Lung (tissue), 12 donors: ENCODE measurements around the gene DPY19L1. TPM values are rescaled to one million over a fixed set of nuclear protein-coding genes. Genes with fewer than 3 reads are reported as not detected.
"Not testable (repeated sequence)": the region's sequence is repeated elsewhere in the genome, so short reads cannot be mapped to it uniquely, and the experiment has no call there.

ENCODE experiments used
- ATAC-seq: fragments of 200-7000 bp; cut with Tn5 transposase; one replicate; pipeline ENCODE4 v1.9.1; 2020; ENCODE audit warnings: moderate number of reproducible peaks; ENCODE audit not compliant: insufficient read depth, low FRiP score
- DNase-seq, 3 donors: peaks; one replicate each; pipeline ENCODE4 v3.0.0-alpha.2; 2013 to 2017
- H3K27ac ChIP-seq, 2 donors: one replicate each; pipeline ENCODE4 v1.5.1; 2013; ENCODE audit warnings: mild to moderate bottlenecking in 2 of 2, moderate library complexity in 2 of 2, control low read depth in 1 of 2, inconsistent platforms in 1 of 2, low read depth in 1 of 2, low read length in 1 of 2
- H3K27me3 ChIP-seq, 3 donors: one replicate each; pipeline ENCODE4 v1.5.1; 2013; ENCODE audit warnings: low read length in 2 of 3; ENCODE audit not compliant: control insufficient read depth in 3 of 3, insufficient read depth in 3 of 3
- H3K36me3 ChIP-seq, 4 donors: one replicate each; pipeline ENCODE4 v1.5.1; 2013; ENCODE audit warnings: low read length in 4 of 4, mild to moderate bottlenecking in 1 of 4, moderate library complexity in 1 of 4; ENCODE audit not compliant: control insufficient read depth in 4 of 4, insufficient read depth in 4 of 4
- H3K4me1 ChIP-seq, 5 donors: one replicate each; pipeline ENCODE4 v1.5.1; 2013; ENCODE audit warnings: low read length in 5 of 5, mild to moderate bottlenecking in 2 of 5, moderate library complexity in 1 of 5; ENCODE audit not compliant: control insufficient read depth in 5 of 5, insufficient read depth in 5 of 5
- H3K4me3 ChIP-seq: one replicate; pipeline ENCODE4 v1.5.1; 2013; ENCODE audit warnings: mild to moderate bottlenecking, control low read depth, moderate library complexity
- H3K9ac ChIP-seq, 2 donors: one replicate each; pipeline ENCODE4 v1.5.1; 2013; ENCODE audit warnings: low read length in 2 of 2, control low read depth in 1 of 2; ENCODE audit not compliant: insufficient read depth in 1 of 2
- H3K9me3 ChIP-seq, 4 donors: one replicate each; pipeline ENCODE4 v1.5.1; 2013; ENCODE audit warnings: low read length in 3 of 4, mild to moderate bottlenecking in 1 of 4, moderate library complexity in 1 of 4; ENCODE audit not compliant: control insufficient read depth in 4 of 4, insufficient read depth in 3 of 4
- WGBS, 2 donors: extraction: QIAGEN DNeasy Blood & Tissue Kit; methylation state at CpG; one replicate each; pipeline ENCODE4 v1.1.7; 2013; 5-methylcytosine and 5-hydroxymethylcytosine counted together
- polyA plus RNA-seq, 2 donors: library from polyadenylated mRNA; stranded (reverse); fragments of 200-250 nt; gene quantifications; one replicate each; pipeline ENCODE4 v1.2.1, GENCODE V29; 2013
- total RNA-seq, 2 donors: library from RNA; depleted of rRNA in 1 of 2; stranded (reverse); fragments of >200 nt in 1 of 2; gene quantifications; one replicate each; pipeline ENCODE4 v1.2.1, GENCODE V29; 2014 to 2021
- TF ChIP-seq, protein P1 (sequence below): IDR thresholded peaks from 2 replicates; pipeline ENCODE4 v1.5.1; 2012; ENCODE audit warnings: mild to moderate bottlenecking; ENCODE audit errors: control extremely low read depth, extremely low read depth
- donor health status: control.
- donor health status: control.
- donor health status: Bipolar disorder and iron deficiency.
- donor health status: healthy.
- donor health status: DM: yes; HTN: yes; CAD: no.

Gene DPY19L1
- total and polyA plus RNA-seq, 4 donors: 10.4 to 83.3 (median 32.7) TPM

DNA sequence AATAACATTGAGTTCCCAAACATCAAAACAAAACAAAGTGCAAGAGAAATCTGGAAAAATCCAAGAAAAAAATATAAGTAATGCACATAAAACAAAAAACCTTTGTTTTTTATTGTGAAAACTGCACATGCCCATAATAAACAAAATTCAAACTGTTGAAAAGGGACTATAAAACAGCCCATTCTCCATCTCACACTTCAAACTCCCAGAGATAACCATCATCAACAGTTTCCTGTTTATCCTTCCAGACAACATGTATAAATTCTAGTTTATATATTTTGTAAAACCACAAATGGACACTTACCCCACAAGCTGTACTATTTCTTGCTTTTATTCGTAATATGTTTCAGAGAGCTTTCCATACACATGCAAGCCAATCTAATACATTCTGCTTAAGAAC lies 79.3 kb downstream of the DPY19L1 start:
- H3K4me3 ChIP-seq: no peak overlapping the region
- H3K4me1 ChIP-seq: no peaks in the 10 kb centered on the region
- no peak overlapping the region for H3K27ac ChIP-seq
- ATAC-seq: no peak
- no peak overlapping the region for H3K9ac ChIP-seq
- no peaks in the 10 kb centered on the region for H3K27me3 ChIP-seq
- TF ChIP-seq, protein P1, sequence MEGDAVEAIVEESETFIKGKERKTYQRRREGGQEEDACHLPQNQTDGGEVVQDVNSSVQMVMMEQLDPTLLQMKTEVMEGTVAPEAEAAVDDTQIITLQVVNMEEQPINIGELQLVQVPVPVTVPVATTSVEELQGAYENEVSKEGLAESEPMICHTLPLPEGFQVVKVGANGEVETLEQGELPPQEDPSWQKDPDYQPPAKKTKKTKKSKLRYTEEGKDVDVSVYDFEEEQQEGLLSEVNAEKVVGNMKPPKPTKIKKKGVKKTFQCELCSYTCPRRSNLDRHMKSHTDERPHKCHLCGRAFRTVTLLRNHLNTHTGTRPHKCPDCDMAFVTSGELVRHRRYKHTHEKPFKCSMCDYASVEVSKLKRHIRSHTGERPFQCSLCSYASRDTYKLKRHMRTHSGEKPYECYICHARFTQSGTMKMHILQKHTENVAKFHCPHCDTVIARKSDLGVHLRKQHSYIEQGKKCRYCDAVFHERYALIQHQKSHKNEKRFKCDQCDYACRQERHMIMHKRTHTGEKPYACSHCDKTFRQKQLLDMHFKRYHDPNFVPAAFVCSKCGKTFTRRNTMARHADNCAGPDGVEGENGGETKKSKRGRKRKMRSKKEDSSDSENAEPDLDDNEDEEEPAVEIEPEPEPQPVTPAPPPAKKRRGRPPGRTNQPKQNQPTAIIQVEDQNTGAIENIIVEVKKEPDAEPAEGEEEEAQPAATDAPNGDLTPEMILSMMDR: no peak
- peak in 2 of 3 donors; percentile 23 to 53 for DNase-seq
- peaks cover 0 to 3% (median under 1%) of the 10 kb centered on the region in 4 donors for H3K36me3 ChIP-seq
- WGBS, 2 donors: 92 to 95% methylated on average over 1 of the region's 1 CpG
- no peaks in the 10 kb centered on the region for H3K9me3 ChIP-seq

DNA sequence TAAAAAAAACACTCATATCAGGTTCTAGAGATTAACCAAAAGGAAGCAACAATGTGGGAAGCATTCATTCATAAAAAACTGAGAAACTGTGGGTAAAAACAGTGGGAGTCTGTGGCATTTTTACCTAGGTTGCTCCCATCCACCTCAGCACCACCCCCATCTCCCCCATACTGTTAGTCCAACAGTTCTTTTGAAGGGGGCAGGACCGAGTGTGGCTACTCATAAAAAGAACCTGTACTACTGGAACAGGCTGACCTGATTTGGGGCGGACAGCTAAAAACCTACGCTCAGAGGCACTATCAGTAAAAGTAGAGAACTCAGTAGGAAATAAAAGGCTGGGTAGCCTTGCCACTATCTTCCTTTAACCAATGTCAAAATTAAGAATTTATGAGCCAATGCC lies 84.5 kb downstream of the DPY19L1 start:
- no peak overlapping the region for H3K4me3 ChIP-seq
- 94 to 95% methylated on average over 3 of the region's 3 CpGs for WGBS, 2 donors
- H3K27ac ChIP-seq: no peak overlapping the region
- H3K27me3 ChIP-seq: no peaks in the 10 kb centered on the region
- H3K9me3 ChIP-seq: no peaks in the 10 kb centered on the region
- H3K9ac ChIP-seq: no peak overlapping the region
- no peak for ATAC-seq
- H3K4me1 ChIP-seq: peaks cover 0 to 4% (median 0%) of the 10 kb centered on the region in 5 donors
- TF ChIP-seq, protein P1: no peak
- peaks cover 0 to 3% (median under 1%) of the 10 kb centered on the region in 4 donors for H3K36me3 ChIP-seq
- DNase-seq: no peak

GRCh38 chr7:34949361-34949760 lies 87.9 kb downstream of the DPY19L1 start:
- DNase-seq: no peak
- Histone ChIP-seq H3K9me3 (no peaks in the 10 kb centered on the region), H3K36me3 (peaks cover 0 to 1% (median 0%) of the 10 kb centered on the region in 4 donors), H3K4me1 (peaks cover 0 to 18% (median 0%) of the 10 kb centered on the region in 5 donors), H3K27ac (no peak overlapping the region), H3K4me3 (no peak overlapping the region), H3K9ac (no peak overlapping the region), H3K27me3 (no peaks in the 10 kb centered on the region)
- TF ChIP-seq, protein P1: no peak
- ATAC-seq: no peak

DNA sequence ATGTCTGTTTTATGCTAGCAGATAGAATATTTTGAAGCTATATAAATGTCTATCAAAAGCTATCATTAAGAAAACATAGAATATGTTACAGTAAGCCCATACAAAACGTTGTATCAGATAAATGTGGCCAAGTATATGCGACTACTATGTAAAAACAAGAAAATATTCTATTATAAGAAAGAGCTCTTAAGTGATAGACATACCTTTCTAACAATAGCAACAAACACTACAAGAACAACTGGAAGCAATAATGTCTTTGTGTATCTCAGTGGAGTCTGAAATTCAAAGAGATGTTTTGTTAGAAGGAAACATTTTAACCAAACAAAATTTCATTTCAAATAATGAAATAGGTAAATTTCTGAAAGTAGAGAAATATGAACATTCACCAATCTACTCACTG lies 89.9 kb downstream of the DPY19L1 start:
- WGBS, 2 donors: 81 to 85% methylated on average over 2 of the region's 2 CpGs
- not testable (repeated sequence) for H3K4me3 ChIP-seq, H3K9me3 ChIP-seq, H3K27ac ChIP-seq, H3K9ac ChIP-seq, ATAC-seq, H3K36me3 ChIP-seq, H3K27me3 ChIP-seq, DNase-seq
- H3K4me1 ChIP-seq: peaks cover 0 to 18% (median 0%) of the 10 kb centered on the region in 5 donors
